KBM-7 (cell line): ENCODE measurements around the gene QSER1.
A peak's percentile ranks its signal among the peaks of the same experiment; 100 is the strongest.
"Not testable (repeated sequence)": the region's sequence is repeated elsewhere in the genome, so short reads cannot be mapped to it uniquely, and the experiment has no call there.

Experiments
- DNase-seq: peaks from one replicate; pipeline ENCODE4 v3.0.0-alpha.2; 2015
- in situ Hi-C: fragments of 300-500 bp; cut with MboI; formaldehyde crosslinking; loops from 2 replicates; pipeline ENCODE4 v1.14.3; 2020; ENCODE audit warnings: low sequenced_read_pairs, low pct_unique_long_range_greater_than_20kb, mixed read lengths

QSER1 gene

GRCh38 chr11:32919338-32919737, 26.7 kb downstream of the QSER1 start:
- in situ Hi-C loops, result no loop called here
- DNase-seq, result no peak

GRCh38 chr11:32920570-32920969, 28.0 kb downstream of the QSER1 start:
- DNase-seq, result no peak
- in situ Hi-C loops, result no loop called here

GRCh38 chr11:32921204-32921603, 28.6 kb downstream of the QSER1 start:
- DNase-seq, result no peak
- in situ Hi-C loops, result no loop called here

GRCh38 chr11:32931606-32932005, 39.0 kb downstream of the QSER1 start:
- in situ Hi-C loops, result no loop called here

GRCh38 chr11:32932196-32932595, 39.6 kb downstream of the QSER1 start:
- in situ Hi-C loops, result no loop called here
- no peak for DNase-seq

More at GRCh38 chr11:32931606-32932005, 39.0 kb downstream of the QSER1 start:
- DNase-seq, result no peak

GRCh38 chr11:32935462-32936029, 42.9 kb downstream of the QSER1 start:
- in situ Hi-C loops, result no loop called here
- peak; percentile 43 for DNase-seq

- DNase-seq, in situ Hi-C loops: not testable (repeated sequence)
Measured at GRCh38 chr11:32936178-32936577, 43.6 kb downstream of the QSER1 start.

- in situ Hi-C loops, DNase-seq: not testable (repeated sequence)
Measured at GRCh38 chr11:32937283-32937682, 44.7 kb downstream of the QSER1 start.

GRCh38 chr11:32939046-32939445, 46.4 kb downstream of the QSER1 start:
- no peak for DNase-seq
- in situ Hi-C loops, result no loop called here

- no peak for DNase-seq
- in situ Hi-C loops, result no loop called here
Measured at GRCh38 chr11:32939866-32940265, 47.3 kb downstream of the QSER1 start.

GRCh38 chr11:32940865-32941264, 48.3 kb downstream of the QSER1 start:
- DNase-seq, result no peak
- in situ Hi-C loops, result no loop called here

- in situ Hi-C loops, result no loop called here
Measured at GRCh38 chr11:32947978-32948377, 55.4 kb downstream of the QSER1 start.

GRCh38 chr11:32949739-32950138, 57.1 kb downstream of the QSER1 start:
- in situ Hi-C loops, result no loop called here
- no peak for DNase-seq

More at GRCh38 chr11:32947978-32948377, 55.4 kb downstream of the QSER1 start:
- no peak for DNase-seq

GRCh38 chr11:32952421-32952820, 59.8 kb downstream of the QSER1 start:
- DNase-seq, result no peak
- in situ Hi-C loops, result no loop called here

GRCh38 chr11:32953700-32954099, 61.1 kb downstream of the QSER1 start:
- in situ Hi-C loops, result no loop called here
- DNase-seq, result no peak

- DNase-seq, result peak; percentile 75
Measured at GRCh38 chr11:32960553-32961164, 68.0 kb downstream of the QSER1 start.

GRCh38 chr11:32962016-32962415, 69.4 kb downstream of the QSER1 start:
- in situ Hi-C loops, result no loop called here
- no peak for DNase-seq

More at GRCh38 chr11:32960553-32961164, 68.0 kb downstream of the QSER1 start:
- in situ Hi-C loops, result no loop called here

- in situ Hi-C loops, result no loop called here
Measured at GRCh38 chr11:32963721-32964120, 71.1 kb downstream of the QSER1 start.

GRCh38 chr11:32968541-32968940, 75.9 kb downstream of the QSER1 start:
- no peak for DNase-seq
- in situ Hi-C loops, result no loop called here

More at GRCh38 chr11:32963721-32964120, 71.1 kb downstream of the QSER1 start:
- DNase-seq, result no peak

- DNase-seq, in situ Hi-C loops: not testable (repeated sequence)
Measured at GRCh38 chr11:32972233-32972632, 79.6 kb downstream of the QSER1 start.

GRCh38 chr11:32972781-32973180, 80.2 kb downstream of the QSER1 start:
- DNase-seq, result no peak
- in situ Hi-C loops, result no loop called here
